Activated B cell treated with CpG ODN at 0.5 μM for 24 hours (primary cell): ENCODE data around the gene HES6. TPM values are rescaled to one million over a fixed set of nuclear protein-coding genes. Genes with fewer than 3 reads are reported as not detected.

Source experiments
- ATAC-seq: fragments of 200-7000 bp; cut with Tn5 transposase; one replicate; pipeline ENCODE4 v1.10.0; 2021; ENCODE audit warnings: low read depth, mild to moderate bottlenecking, moderate library complexity
- CTCF ChIA-PET: fragments of 350-600 bp; sonication (Branson Sonifier 250); formaldehyde crosslinking; loops from one replicate; lab custom pipeline; 2021; ENCODE audit warnings: antibody characterized with exemption; lab: Charles Lee
- POLR2A ChIA-PET: fragments of 350-600 bp; sonication (Branson Sonifier 250); formaldehyde crosslinking; loops from one replicate; lab custom pipeline; 2021; ENCODE audit warnings: antibody characterized with exemption; lab: Charles Lee
- DNase-seq: peaks from one replicate; pipeline ENCODE4 v3.0.0; 2022
- H3K27ac Mint-ChIP-seq: one replicate; pipeline ENCODE4 v1.8.0; 2020; ENCODE audit warnings: mixed read lengths
- H3K27me3 Mint-ChIP-seq: one replicate; pipeline ENCODE4 v1.8.0; 2021; ENCODE audit warnings: mixed read lengths
- H3K36me3 Mint-ChIP-seq: one replicate; pipeline ENCODE4 v1.8.0; 2021; ENCODE audit warnings: low read depth, mixed read lengths
- H3K4me1 Mint-ChIP-seq: one replicate; pipeline ENCODE4 v1.8.0; 2021; ENCODE audit warnings: mixed read lengths
- H3K4me3 Mint-ChIP-seq: one replicate; pipeline ENCODE4 v1.8.0; 2020; ENCODE audit warnings: mild to moderate bottlenecking, mixed read lengths
- H3K9me3 Mint-ChIP-seq: one replicate; pipeline ENCODE4 v1.8.0; 2020; ENCODE audit warnings: mixed read lengths
- CTCF ChIP-seq: fragments of 200-600 bp; IDR thresholded peaks from one replicate; pipeline ENCODE4 v1.8.0; 2022; ENCODE audit warnings: antibody characterized with exemption, mild to moderate bottlenecking
- intact Hi-C: fragments of 100-400 bp; cut with micrococcal nuclease; formaldehyde crosslinking; loops from one replicate; pipeline ENCODE4 v1.15.1; 2024
- total RNA-seq: library from RNA; stranded (reverse); gene quantifications from 2 replicates; pipeline ENCODE4 v1.2.3, GENCODE V29; 2022

HES6 gene
- total RNA-seq, 1 donor from 2014 or later: 5.0 TPM

DNA sequence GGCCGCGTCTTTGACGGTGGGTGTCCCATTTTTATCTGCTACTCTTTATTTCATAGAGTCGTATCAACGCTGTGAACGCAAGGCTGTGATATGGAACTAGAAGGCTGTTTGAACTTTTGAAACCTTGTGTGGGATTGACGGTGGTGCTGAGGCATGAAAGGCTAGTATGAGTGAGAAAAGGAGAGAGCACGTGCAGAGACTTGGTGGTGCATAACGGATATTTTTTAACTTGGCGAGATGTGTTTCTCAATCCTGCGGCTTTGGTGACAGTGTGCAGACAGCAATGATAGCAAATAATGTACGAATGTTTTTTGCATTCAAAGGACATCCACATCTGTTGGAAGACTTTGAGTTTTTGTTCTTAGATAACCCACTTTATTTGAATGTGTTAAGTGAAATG is 6.2 kb downstream of the HES6 start:
- no peak overlapping the region for H3K27ac Mint-ChIP-seq
- H3K4me1 Mint-ChIP-seq: peaks cover 21% of the 10 kb centered on the region
- H3K4me3 Mint-ChIP-seq: peak overlapping the region; percentile 29
- ChIA-PET CTCF (no interaction called here), POLR2A (interaction anchor here (1.0 to 1.4 kb wide), 3 partner anchors 29 to 56 kb away, joined by 3 to 7 read pairs (median 4); no protein-coding TSS in a partner anchor)
- no peaks in the 10 kb centered on the region for H3K36me3 Mint-ChIP-seq
- no peaks in the 10 kb centered on the region for H3K9me3 Mint-ChIP-seq
- no peak for ATAC-seq
- DNase-seq: no peak
- intact Hi-C loops: loop anchor here (2.0 to 10.0 kb wide), 4 partner anchors 129 to 559 kb away; partner anchors contain the start of gene ESPNL
- TF ChIP-seq CTCF: no peak
- peaks cover 22% of the 10 kb centered on the region for H3K27me3 Mint-ChIP-seq

- ATAC-seq: no peak
- TF ChIP-seq CTCF: no peak
- Mint-ChIP-seq H3K27me3 (peaks cover 20% of the 10 kb centered on the region), H3K4me1 (peaks cover 16% of the 10 kb centered on the region), H3K4me3 (peak overlapping the region; percentile 90), H3K36me3 (no peaks in the 10 kb centered on the region), H3K27ac (no peak overlapping the region), H3K9me3 (no peaks in the 10 kb centered on the region)
- ChIA-PET POLR2A (interaction anchor here (1.0 to 1.5 kb wide), 2 partner anchors 8 to 28 kb away, joined by 3 to 11 read pairs; partner anchors contain the start of gene HES6), CTCF (interaction anchor here (1.0 kb wide), 1 partner anchor 31 kb away, joined by 4 read pairs; no protein-coding TSS in a partner anchor)
- intact Hi-C loops: loop anchor here (1.0 to 10.0 kb wide), 6 partner anchors 8 to 557 kb away; partner anchors contain the start of genes ESPNL, HES6, ILKAP and TRAF3IP1
- no peak for DNase-seq
Observed at GRCh38 chr2:238231809-238232208, 8.0 kb downstream of the HES6 start.

GRCh38 chr2:238231251-238231793 is 8.5 kb downstream of the HES6 start:
- POLR2A ChIA-PET: interaction anchor here (0.7 to 1.5 kb wide), 3 partner anchors 9 to 171 kb away, joined by 3 to 11 read pairs (median 3); partner anchors contain the start of genes HES6 and SCLY
- Mint-ChIP-seq H3K4me3 (peak overlapping the region; percentile 90), H3K27me3 (peaks cover 17% of the 10 kb centered on the region), H3K4me1 (peaks cover 16% of the 10 kb centered on the region), H3K27ac (no peak overlapping the region), H3K9me3 (no peaks in the 10 kb centered on the region), H3K36me3 (no peaks in the 10 kb centered on the region)
- peak; percentile 76 for DNase-seq
- peak; percentile 84 for ATAC-seq
- intact Hi-C loops: loop anchor here (1.0 to 10.0 kb wide), 6 partner anchors 9 to 557 kb away; partner anchors contain the start of genes ESPNL, HES6, ILKAP and TRAF3IP1
- CTCF ChIA-PET: interaction anchor here (1.0 kb wide), 1 partner anchor 32 kb away, joined by 4 read pairs; no protein-coding TSS in a partner anchor
- TF ChIP-seq CTCF: no peak

DNA sequence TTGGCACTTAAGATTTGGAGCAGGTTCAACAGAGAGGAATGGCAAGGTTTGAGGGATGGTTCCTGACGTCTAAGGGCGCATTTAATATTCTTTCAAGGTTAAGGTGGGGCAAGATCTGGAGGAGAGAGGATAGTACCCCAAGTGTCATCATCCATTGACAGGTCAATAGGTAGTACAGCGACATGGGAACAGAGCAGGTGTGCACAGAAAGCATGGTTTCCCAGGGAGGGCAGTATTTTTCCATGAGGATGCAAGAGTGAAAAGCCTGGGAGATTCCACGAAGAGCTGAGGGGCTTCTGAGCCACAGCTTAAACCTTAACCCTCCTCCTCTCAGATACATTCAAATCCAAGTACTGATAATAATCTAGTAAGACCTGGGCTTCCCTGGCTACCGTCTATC is 9.1 kb downstream of the HES6 start:
- no peaks in the 10 kb centered on the region for H3K9me3 Mint-ChIP-seq
- ATAC-seq (no peak), DNase-seq (no peak)
- no peaks in the 10 kb centered on the region for H3K36me3 Mint-ChIP-seq
- ChIA-PET POLR2A (interaction anchor here (0.7 to 1.5 kb wide), 3 partner anchors 9 to 170 kb away, joined by 3 to 11 read pairs (median 3); partner anchors contain the start of genes HES6 and SCLY), CTCF (no interaction called here)
- peaks cover 16% of the 10 kb centered on the region for H3K4me1 Mint-ChIP-seq
- no peak overlapping the region for H3K27ac Mint-ChIP-seq
- H3K27me3 Mint-ChIP-seq: peaks cover 16% of the 10 kb centered on the region
- no peak for TF ChIP-seq CTCF
- intact Hi-C loops: loop anchor here (1.0 to 10.0 kb wide), 6 partner anchors 10 to 556 kb away; partner anchors contain the start of genes ESPNL, HES6, ILKAP and TRAF3IP1
- peak overlapping the region; percentile 90 for H3K4me3 Mint-ChIP-seq

- ATAC-seq (no peak), DNase-seq (no peak)
- ChIA-PET CTCF (no interaction called here), POLR2A (no interaction called here)
- H3K4me3 Mint-ChIP-seq: no peak overlapping the region
- H3K4me1 Mint-ChIP-seq: peaks cover 13% of the 10 kb centered on the region
- peaks cover 5% of the 10 kb centered on the region for H3K27me3 Mint-ChIP-seq
- intact Hi-C loops: no loop called here
- no peak overlapping the region for H3K27ac Mint-ChIP-seq
- TF ChIP-seq CTCF: no peak
- peaks cover 3% of the 10 kb centered on the region for H3K36me3 Mint-ChIP-seq
- no peaks in the 10 kb centered on the region for H3K9me3 Mint-ChIP-seq
Observed at GRCh38 chr2:238228700-238229099, 11.1 kb downstream of the HES6 start.
